H1 (cell line): ENCODE data around the gene KCTD11. TPM values are rescaled to one million over a fixed set of nuclear protein-coding genes. Genes with fewer than 3 reads are reported as not detected.

ENCODE experiments used
- CREB1 ChIP-seq: IDR thresholded peaks from 2 replicates; pipeline ENCODE4 v1.6.1; 2012; ENCODE audit warnings: inconsistent platforms
- GABPA ChIP-seq: IDR thresholded peaks from 2 replicates; pipeline ENCODE4 v1.6.1; 2011; ENCODE audit warnings: mild to moderate bottlenecking, low read length, moderate library complexity, borderline replicate concordance; ENCODE audit not compliant: insufficient read depth
- SP4 ChIP-seq: IDR thresholded peaks from 2 replicates; pipeline ENCODE4 v1.6.1; 2012; ENCODE audit warnings: low read length, inconsistent platforms
- polyA plus RNA-seq, 7 experiments: library from polyadenylated mRNA; depleted of rRNA in 3 of 7; stranded (reverse) in 5 of 7; unstranded in 2 of 7; fragments of >200 nt in 5 of 7; fragments of 200-250 nt in 2 of 7; gene quantifications; 1 replicate in 5 of 7; 2 replicates in 1 of 7; 4 replicates in 1 of 7; pipeline versions ENCODE4 v1.2.1 to v1.2.3, GENCODE V29; 2011 to 2013; ENCODE audit warnings: missing spikeins in 2 of 7, mixed read lengths in 2 of 7
- total RNA-seq: library from RNA; stranded (reverse); fragmentation: NEBNext Ultra II Directional; extraction: Animal tissue kit (Norgen Biotek cat#: 25700); gene quantifications from 2 replicates; pipeline ENCODE4 v1.2.1, GENCODE V29; 2021
- TF ChIP-seq, protein P1 (sequence below): fragments of 300-600 bp; sonication (generic); IDR thresholded peaks from 2 replicates; pipeline ENCODE4 v1.7.1; 2012; ENCODE audit warnings: low read length, moderate library complexity, mild to moderate bottlenecking, inconsistent platforms; ENCODE audit not compliant: insufficient replicate concordance
- TF ChIP-seq, protein P2 (sequence below): IDR thresholded peaks from 2 replicates; pipeline ENCODE4 v1.6.1; 2012; ENCODE audit warnings: inconsistent platforms

KCTD11 gene
- total and polyA plus RNA-seq, 2 of the 8 experiments (the other 6 are each of a cell fraction or from before 2014, with no cell fraction given), result 8.6 to 9.2 TPM

- TF ChIP-seq, protein P1, sequence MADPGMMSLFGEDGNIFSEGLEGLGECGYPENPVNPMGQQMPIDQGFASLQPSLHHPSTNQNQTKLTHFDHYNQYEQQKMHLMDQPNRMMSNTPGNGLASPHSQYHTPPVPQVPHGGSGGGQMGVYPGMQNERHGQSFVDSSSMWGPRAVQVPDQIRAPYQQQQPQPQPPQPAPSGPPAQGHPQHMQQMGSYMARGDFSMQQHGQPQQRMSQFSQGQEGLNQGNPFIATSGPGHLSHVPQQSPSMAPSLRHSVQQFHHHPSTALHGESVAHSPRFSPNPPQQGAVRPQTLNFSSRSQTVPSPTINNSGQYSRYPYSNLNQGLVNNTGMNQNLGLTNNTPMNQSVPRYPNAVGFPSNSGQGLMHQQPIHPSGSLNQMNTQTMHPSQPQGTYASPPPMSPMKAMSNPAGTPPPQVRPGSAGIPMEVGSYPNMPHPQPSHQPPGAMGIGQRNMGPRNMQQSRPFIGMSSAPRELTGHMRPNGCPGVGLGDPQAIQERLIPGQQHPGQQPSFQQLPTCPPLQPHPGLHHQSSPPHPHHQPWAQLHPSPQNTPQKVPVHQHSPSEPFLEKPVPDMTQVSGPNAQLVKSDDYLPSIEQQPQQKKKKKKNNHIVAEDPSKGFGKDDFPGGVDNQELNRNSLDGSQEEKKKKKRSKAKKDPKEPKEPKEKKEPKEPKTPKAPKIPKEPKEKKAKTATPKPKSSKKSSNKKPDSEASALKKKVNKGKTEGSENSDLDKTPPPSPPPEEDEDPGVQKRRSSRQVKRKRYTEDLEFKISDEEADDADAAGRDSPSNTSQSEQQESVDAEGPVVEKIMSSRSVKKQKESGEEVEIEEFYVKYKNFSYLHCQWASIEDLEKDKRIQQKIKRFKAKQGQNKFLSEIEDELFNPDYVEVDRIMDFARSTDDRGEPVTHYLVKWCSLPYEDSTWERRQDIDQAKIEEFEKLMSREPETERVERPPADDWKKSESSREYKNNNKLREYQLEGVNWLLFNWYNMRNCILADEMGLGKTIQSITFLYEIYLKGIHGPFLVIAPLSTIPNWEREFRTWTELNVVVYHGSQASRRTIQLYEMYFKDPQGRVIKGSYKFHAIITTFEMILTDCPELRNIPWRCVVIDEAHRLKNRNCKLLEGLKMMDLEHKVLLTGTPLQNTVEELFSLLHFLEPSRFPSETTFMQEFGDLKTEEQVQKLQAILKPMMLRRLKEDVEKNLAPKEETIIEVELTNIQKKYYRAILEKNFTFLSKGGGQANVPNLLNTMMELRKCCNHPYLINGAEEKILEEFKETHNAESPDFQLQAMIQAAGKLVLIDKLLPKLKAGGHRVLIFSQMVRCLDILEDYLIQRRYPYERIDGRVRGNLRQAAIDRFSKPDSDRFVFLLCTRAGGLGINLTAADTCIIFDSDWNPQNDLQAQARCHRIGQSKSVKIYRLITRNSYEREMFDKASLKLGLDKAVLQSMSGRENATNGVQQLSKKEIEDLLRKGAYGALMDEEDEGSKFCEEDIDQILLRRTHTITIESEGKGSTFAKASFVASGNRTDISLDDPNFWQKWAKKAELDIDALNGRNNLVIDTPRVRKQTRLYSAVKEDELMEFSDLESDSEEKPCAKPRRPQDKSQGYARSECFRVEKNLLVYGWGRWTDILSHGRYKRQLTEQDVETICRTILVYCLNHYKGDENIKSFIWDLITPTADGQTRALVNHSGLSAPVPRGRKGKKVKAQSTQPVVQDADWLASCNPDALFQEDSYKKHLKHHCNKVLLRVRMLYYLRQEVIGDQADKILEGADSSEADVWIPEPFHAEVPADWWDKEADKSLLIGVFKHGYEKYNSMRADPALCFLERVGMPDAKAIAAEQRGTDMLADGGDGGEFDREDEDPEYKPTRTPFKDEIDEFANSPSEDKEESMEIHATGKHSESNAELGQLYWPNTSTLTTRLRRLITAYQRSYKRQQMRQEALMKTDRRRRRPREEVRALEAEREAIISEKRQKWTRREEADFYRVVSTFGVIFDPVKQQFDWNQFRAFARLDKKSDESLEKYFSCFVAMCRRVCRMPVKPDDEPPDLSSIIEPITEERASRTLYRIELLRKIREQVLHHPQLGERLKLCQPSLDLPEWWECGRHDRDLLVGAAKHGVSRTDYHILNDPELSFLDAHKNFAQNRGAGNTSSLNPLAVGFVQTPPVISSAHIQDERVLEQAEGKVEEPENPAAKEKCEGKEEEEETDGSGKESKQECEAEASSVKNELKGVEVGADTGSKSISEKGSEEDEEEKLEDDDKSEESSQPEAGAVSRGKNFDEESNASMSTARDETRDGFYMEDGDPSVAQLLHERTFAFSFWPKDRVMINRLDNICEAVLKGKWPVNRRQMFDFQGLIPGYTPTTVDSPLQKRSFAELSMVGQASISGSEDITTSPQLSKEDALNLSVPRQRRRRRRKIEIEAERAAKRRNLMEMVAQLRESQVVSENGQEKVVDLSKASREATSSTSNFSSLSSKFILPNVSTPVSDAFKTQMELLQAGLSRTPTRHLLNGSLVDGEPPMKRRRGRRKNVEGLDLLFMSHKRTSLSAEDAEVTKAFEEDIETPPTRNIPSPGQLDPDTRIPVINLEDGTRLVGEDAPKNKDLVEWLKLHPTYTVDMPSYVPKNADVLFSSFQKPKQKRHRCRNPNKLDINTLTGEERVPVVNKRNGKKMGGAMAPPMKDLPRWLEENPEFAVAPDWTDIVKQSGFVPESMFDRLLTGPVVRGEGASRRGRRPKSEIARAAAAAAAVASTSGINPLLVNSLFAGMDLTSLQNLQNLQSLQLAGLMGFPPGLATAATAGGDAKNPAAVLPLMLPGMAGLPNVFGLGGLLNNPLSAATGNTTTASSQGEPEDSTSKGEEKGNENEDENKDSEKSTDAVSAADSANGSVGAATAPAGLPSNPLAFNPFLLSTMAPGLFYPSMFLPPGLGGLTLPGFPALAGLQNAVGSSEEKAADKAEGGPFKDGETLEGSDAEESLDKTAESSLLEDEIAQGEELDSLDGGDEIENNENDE, result no peak
- TF ChIP-seq, protein P2, sequence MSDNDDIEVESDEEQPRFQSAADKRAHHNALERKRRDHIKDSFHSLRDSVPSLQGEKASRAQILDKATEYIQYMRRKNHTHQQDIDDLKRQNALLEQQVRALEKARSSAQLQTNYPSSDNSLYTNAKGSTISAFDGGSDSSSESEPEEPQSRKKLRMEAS, result no peak
- no peak for TF ChIP-seq GABPA
- TF ChIP-seq SP4, result no peak
- TF ChIP-seq CREB1, result no peak
- TF ChIP-seq, all 59 proteins: peak for 0
These were observed 39.3 kb downstream of the KCTD11 start (continued) for GRCh38 chr17:7391307-7391706.
